ENCODE data around the gene TMEM163. TPM values are rescaled to one million over a fixed set of nuclear protein-coding genes. Genes with fewer than 3 reads are reported as not detected.

TMEM163 gene
- polyA plus RNA-seq, 1 donor from 2014 or later, result 3.5 TPM

DNA sequence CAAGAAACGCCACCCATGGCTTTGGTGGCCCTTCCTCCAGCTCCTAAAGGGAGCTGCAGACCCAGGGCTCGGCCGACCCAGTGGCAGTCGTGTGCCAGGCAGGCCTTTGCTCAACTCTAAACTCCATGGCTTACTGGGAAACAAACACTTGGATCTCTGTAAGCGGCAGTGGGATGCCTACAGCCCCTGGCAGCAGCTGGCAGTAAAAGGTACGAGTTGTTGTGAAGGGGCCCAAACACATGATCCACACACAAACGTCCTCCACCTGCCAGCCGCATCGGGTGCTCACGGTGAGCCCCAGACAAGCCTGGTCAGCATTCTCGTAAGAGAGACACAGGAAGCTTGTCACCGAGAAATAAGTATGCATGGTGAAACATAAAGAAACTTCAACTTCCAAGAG, 250.0 kb downstream of the TMEM163 start:
- H3K9ac ChIP-seq (ENCODE audit: low read length), result no peak overlapping the region

GRCh38 chr2:134468164-134468563, 250.6 kb downstream of the TMEM163 start:
- Histone ChIP-seq H3K9me2 (ENCODE audit: insufficient read depth, low read length) (no peaks in the 10 kb centered on the region), H2AFZ (ENCODE audit: low read depth, low read length) (no peak overlapping the region), H3K27me3 (ENCODE audit: insufficient read depth, low read depth, low read length) (no peaks in the 10 kb centered on the region), H3F3A (ENCODE audit: insufficient read depth, low read length, poor library complexity, severe bottlenecking) (no peaks in the 10 kb centered on the region), H3K36me3 (ENCODE audit: insufficient read depth, low read length) (no peaks in the 10 kb centered on the region), H3K27ac (ENCODE audit: low read length) (no peak overlapping the region), H3K9me3 (ENCODE audit: low read length) (no peaks in the 10 kb centered on the region), H3K4me3 (ENCODE audit: low read length) (no peak overlapping the region), H3K4me2 (ENCODE audit: low read length) (no peak overlapping the region), H4K20me1 (ENCODE audit: insufficient read depth) (no peaks in the 10 kb centered on the region), H3K9ac (ENCODE audit: low read length) (no peak overlapping the region), H3K79me2 (replicated peaks; ENCODE audit: insufficient read depth, low read length) (no peaks in the 10 kb centered on the region)
- TF ChIP-seq MXI1 (conservative IDR thresholded peaks at IDR 0.05; ENCODE audit: poor library complexity, severe bottlenecking) (no peak), EZH2 (IDR thresholded peaks at IDR 0.05; ENCODE audit: borderline replicate concordance, insufficient read depth, low read length, poor library complexity, severe bottlenecking) (no peak), TAF1 (IDR thresholded peaks at IDR 0.05; ENCODE audit: low read depth) (no peak), RAD21 (conservative IDR thresholded peaks at IDR 0.05) (no peak), SMC3 (conservative IDR thresholded peaks at IDR 0.05; ENCODE audit: poor library complexity) (no peak), EP300 (conservative IDR thresholded peaks at IDR 0.05; ENCODE audit: poor library complexity, severe bottlenecking) (no peak), POLR2AphosphoS5 (IDR thresholded peaks at IDR 0.05) (no peak)
- TF ChIP-seq, protein P1, sequence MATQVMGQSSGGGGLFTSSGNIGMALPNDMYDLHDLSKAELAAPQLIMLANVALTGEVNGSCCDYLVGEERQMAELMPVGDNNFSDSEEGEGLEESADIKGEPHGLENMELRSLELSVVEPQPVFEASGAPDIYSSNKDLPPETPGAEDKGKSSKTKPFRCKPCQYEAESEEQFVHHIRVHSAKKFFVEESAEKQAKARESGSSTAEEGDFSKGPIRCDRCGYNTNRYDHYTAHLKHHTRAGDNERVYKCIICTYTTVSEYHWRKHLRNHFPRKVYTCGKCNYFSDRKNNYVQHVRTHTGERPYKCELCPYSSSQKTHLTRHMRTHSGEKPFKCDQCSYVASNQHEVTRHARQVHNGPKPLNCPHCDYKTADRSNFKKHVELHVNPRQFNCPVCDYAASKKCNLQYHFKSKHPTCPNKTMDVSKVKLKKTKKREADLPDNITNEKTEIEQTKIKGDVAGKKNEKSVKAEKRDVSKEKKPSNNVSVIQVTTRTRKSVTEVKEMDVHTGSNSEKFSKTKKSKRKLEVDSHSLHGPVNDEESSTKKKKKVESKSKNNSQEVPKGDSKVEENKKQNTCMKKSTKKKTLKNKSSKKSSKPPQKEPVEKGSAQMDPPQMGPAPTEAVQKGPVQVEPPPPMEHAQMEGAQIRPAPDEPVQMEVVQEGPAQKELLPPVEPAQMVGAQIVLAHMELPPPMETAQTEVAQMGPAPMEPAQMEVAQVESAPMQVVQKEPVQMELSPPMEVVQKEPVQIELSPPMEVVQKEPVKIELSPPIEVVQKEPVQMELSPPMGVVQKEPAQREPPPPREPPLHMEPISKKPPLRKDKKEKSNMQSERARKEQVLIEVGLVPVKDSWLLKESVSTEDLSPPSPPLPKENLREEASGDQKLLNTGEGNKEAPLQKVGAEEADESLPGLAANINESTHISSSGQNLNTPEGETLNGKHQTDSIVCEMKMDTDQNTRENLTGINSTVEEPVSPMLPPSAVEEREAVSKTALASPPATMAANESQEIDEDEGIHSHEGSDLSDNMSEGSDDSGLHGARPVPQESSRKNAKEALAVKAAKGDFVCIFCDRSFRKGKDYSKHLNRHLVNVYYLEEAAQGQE (IDR thresholded peaks at IDR 0.05; ENCODE audit: borderline replicate concordance), result no peak
- TF ChIP-seq, protein P2, sequence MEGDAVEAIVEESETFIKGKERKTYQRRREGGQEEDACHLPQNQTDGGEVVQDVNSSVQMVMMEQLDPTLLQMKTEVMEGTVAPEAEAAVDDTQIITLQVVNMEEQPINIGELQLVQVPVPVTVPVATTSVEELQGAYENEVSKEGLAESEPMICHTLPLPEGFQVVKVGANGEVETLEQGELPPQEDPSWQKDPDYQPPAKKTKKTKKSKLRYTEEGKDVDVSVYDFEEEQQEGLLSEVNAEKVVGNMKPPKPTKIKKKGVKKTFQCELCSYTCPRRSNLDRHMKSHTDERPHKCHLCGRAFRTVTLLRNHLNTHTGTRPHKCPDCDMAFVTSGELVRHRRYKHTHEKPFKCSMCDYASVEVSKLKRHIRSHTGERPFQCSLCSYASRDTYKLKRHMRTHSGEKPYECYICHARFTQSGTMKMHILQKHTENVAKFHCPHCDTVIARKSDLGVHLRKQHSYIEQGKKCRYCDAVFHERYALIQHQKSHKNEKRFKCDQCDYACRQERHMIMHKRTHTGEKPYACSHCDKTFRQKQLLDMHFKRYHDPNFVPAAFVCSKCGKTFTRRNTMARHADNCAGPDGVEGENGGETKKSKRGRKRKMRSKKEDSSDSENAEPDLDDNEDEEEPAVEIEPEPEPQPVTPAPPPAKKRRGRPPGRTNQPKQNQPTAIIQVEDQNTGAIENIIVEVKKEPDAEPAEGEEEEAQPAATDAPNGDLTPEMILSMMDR (IDR thresholded peaks at IDR 0.05; ENCODE audit: poor library complexity, severe bottlenecking), result no peak

More for the DNA sequence above, 250.0 kb downstream of the TMEM163 start:
- TF ChIP-seq TAF1 (IDR thresholded peaks at IDR 0.05; ENCODE audit: low read depth), result no peak
- no peak for TF ChIP-seq POLR2AphosphoS5 (IDR thresholded peaks at IDR 0.05)
- TF ChIP-seq EP300 (conservative IDR thresholded peaks at IDR 0.05; ENCODE audit: poor library complexity, severe bottlenecking), result no peak
- no peak for TF ChIP-seq MXI1 (conservative IDR thresholded peaks at IDR 0.05; ENCODE audit: poor library complexity, severe bottlenecking)
- TF ChIP-seq, protein P2 (IDR thresholded peaks at IDR 0.05; ENCODE audit: poor library complexity, severe bottlenecking), result no peak
- Histone ChIP-seq H3K4me3 (ENCODE audit: low read length) (no peak overlapping the region), H3K4me2 (ENCODE audit: low read length) (no peak overlapping the region), H3F3A (ENCODE audit: insufficient read depth, low read length, poor library complexity, severe bottlenecking) (no peaks in the 10 kb centered on the region), H3K36me3 (ENCODE audit: insufficient read depth, low read length) (no peaks in the 10 kb centered on the region), H3K27me3 (ENCODE audit: insufficient read depth, low read depth, low read length) (no peaks in the 10 kb centered on the region), H3K79me2 (replicated peaks; ENCODE audit: insufficient read depth, low read length) (no peaks in the 10 kb centered on the region), H4K20me1 (ENCODE audit: insufficient read depth) (no peaks in the 10 kb centered on the region), H3K27ac (ENCODE audit: low read length) (no peak overlapping the region), H3K9me2 (ENCODE audit: insufficient read depth, low read length) (no peaks in the 10 kb centered on the region), H2AFZ (ENCODE audit: low read depth, low read length) (no peak overlapping the region), H3K9me3 (ENCODE audit: low read length) (no peaks in the 10 kb centered on the region)
